Hematopoietic multipotent progenitor cell treated with erythropoietin and hydrocortisone succinate and interleukin-3 and kit ligand, for 4 days (in vitro differentiated cells): ENCODE measurements around the gene LGR4.
"Not testable (repeated sequence)": the region's sequence is repeated elsewhere in the genome, so short reads cannot be mapped to it uniquely, and the experiment has no call there.

Experiments used
- DNase-seq: peaks from one replicate; pipeline ENCODE4 v3.0.0-alpha.2; 2015

The LGR4 gene

DNA sequence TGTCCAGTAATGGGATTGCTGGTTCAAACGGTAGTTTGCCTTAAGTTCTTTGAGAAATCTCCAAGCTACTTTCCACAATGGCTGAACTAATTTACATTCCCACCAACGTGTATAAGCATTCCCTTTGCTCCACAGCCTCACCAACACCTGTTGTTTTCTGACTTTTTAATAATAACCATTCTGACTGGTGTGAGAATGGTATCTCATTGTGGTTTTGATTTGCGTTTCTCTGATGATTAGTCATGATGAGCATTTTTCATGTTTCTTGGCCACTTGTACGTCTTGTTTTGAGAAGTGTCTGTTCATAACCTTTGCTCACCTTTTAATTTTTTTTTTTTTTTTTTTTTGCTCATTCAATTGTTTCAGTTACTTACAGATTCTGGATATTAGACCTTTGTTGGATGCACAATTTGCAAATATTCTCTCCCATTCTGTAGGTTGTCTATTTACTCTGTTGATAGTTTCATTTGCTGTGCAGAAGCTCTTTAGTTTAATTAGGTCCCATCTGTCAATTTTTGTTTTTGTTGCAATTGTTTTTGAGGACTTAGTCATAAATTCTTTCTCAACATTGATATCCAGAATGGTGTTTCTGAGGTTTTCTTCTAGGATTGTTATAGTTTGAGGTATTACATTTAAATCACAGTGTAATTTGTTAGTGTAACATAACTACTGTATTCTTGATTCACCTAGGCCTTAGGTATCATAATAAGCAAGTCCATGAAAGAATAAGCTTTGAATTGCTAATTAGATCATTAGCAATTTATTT is 142.5 kb downstream of the LGR4 start:
- no peak for DNase-seq

DNA sequence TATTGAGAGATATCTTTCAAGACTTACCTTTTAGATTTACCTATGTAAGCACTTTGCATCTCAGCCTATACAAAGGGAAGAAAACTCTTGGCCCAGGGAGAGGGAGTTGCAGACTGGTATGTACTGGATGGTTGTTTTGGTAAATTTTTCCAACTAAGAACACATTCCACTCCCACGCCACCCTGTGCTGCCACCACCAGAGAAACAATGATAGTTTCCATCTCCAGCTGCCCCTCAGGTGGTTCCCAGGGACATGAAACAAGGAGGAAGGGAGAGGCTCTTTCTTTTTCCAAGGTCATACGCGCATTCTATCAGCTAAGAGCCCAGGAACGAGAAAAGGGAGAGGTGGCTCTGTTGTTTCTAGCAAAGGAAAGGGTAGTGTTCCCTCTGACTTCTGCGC is 144.0 kb downstream of the LGR4 start:
- no peak for DNase-seq

DNA sequence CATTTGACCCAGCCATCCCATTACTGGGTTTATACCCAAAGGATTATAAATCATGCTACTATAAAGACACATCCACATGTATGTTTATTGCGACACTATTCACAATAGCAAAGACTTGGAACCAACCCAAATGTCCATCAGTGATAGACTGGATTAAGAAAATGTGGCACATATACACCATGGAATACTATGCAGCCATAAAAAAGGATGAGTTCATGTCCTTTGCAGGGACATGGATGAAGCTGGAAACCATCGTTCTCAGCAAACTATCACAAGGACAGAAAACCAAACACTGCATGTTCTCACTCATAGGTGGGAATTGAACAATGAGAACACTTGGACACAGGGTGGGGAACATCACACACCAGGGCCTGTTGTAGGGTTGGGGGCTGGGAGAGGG is 145.5 kb downstream of the LGR4 start:
- DNase-seq: not testable (repeated sequence)

- not testable (repeated sequence) for DNase-seq
Observed at GRCh38 chr11:27322196-27322595, 150.4 kb downstream of the LGR4 start.

DNA sequence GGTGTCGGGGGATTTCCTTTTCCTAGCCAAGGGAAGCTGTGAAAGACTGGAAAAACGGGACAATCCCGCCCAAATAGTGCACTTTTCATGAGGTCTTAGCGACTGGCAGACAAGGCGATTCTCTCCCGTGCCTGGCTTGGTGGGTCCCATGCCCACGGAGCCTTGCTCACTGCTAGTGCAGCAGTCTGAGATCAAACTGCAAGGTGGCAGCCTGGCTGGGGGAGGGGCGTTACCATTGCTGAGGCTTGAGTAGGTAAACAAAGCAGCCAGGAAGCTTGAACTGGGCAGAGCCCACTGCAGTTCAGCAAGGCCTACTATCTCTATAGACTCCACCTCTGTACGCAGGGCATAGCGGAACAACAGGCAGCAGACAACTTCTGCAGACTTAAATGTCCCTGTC is 151.2 kb downstream of the LGR4 start:
- DNase-seq: not testable (repeated sequence)

DNA sequence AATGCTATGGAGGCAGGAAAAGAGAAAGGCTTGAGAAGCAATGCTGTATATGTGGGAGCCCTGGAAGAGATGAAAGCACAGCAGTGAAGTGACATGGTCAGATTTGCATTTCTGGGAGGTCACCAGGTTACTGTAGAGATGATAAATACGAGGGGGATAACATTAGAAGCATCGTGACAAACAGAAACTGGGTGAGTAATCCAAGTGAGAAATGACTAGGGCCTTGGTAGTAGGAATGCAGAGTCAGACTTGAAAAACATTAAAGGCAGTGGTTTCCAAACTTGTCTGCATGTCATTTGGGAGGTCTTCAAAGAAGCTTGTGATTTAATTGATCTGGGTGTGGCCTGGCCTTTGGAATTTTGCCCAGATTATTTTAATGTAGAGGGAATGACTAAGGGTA is 153.5 kb downstream of the LGR4 start:
- no peak for DNase-seq

DNA sequence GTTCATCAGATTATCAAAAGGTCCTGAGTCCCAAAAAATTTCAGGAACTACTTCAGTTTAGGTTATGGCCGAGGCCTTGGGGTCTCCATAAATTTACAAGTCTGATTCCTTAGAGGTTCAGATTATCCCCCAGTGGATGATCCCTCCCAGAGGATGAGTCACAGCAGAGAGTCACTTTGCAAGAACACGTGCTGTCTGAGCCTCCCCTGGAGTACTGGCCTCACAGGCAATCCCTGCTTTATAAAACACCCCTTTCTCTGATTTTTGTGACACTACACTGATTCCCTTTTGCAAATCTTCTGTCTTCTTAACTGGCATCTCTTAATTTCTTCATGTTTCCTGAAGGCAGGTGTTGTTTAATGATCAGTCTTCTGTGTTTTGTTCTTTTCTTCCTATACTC is 154.8 kb downstream of the LGR4 start:
- no peak for DNase-seq
